ENCODE data around the gene NLRC5. TPM values are rescaled to one million over a fixed set of nuclear protein-coding genes. Genes with fewer than 3 reads are reported as not detected.

Gene NLRC5
- total RNA-seq, 1 donor from 2014 or later, result 169 TPM

- Mint-ChIP-seq H3K27ac (peak overlapping the region; percentile 94), H3K4me1 (ENCODE audit: low read depth) (peaks cover 52% of the 10 kb centered on the region), H3K27me3 (ENCODE audit: low read depth) (no peaks in the 10 kb centered on the region), H3K4me3 (ENCODE audit: low read depth) (no peak overlapping the region), H3K9me3 (no peaks in the 10 kb centered on the region), H3K36me3 (ENCODE audit: low read depth) (peaks cover 86% of the 10 kb centered on the region)
- no peak for DNase-seq (ENCODE audit: low spot score)
- intact Hi-C loops (cut with micrococcal nuclease), result loop anchor here (2.0 kb wide), 1 partner anchor 434 kb away; the partner anchor contains the start of gene MT2A
These were observed 53.9 kb downstream of the NLRC5 start for GRCh38 chr16:57043248-57043647.

- no peak for DNase-seq (ENCODE audit: low spot score)
- Mint-ChIP-seq H3K27me3 (ENCODE audit: low read depth) (no peaks in the 10 kb centered on the region), H3K4me3 (ENCODE audit: low read depth) (no peak overlapping the region), H3K9me3 (no peaks in the 10 kb centered on the region), H3K4me1 (ENCODE audit: low read depth) (peaks cover 40% of the 10 kb centered on the region), H3K27ac (peak overlapping the region; percentile 58), H3K36me3 (ENCODE audit: low read depth) (peaks cover 85% of the 10 kb centered on the region)
- intact Hi-C loops (cut with micrococcal nuclease), result no loop called here
These were observed 55.8 kb downstream of the NLRC5 start for GRCh38 chr16:57044931-57045693.

GRCh38 chr16:57045694-57046381, 56.5 kb downstream of the NLRC5 start:
- Mint-ChIP-seq H3K36me3 (ENCODE audit: low read depth) (peaks cover 82% of the 10 kb centered on the region), H3K9me3 (no peaks in the 10 kb centered on the region), H3K4me1 (ENCODE audit: low read depth) (peaks cover 37% of the 10 kb centered on the region), H3K27me3 (ENCODE audit: low read depth) (no peaks in the 10 kb centered on the region), H3K27ac (peak overlapping the region; percentile 58), H3K4me3 (ENCODE audit: low read depth) (no peak overlapping the region)
- no peak for DNase-seq (ENCODE audit: low spot score)
- intact Hi-C loops (cut with micrococcal nuclease), result no loop called here

GRCh38 chr16:57048095-57048494, 58.7 kb downstream of the NLRC5 start:
- Mint-ChIP-seq H3K4me3 (ENCODE audit: low read depth) (no peak overlapping the region), H3K36me3 (ENCODE audit: low read depth) (peaks cover 86% of the 10 kb centered on the region), H3K9me3 (no peaks in the 10 kb centered on the region), H3K4me1 (ENCODE audit: low read depth) (peaks cover 26% of the 10 kb centered on the region), H3K27me3 (ENCODE audit: low read depth) (no peaks in the 10 kb centered on the region), H3K27ac (peak overlapping the region; percentile 14)
- DNase-seq (ENCODE audit: low spot score), result no peak
- intact Hi-C loops (cut with micrococcal nuclease), result no loop called here

- no peak for DNase-seq (ENCODE audit: low spot score)
- intact Hi-C loops (cut with micrococcal nuclease), result no loop called here
- peaks cover 87% of the 10 kb centered on the region for H3K36me3 Mint-ChIP-seq (ENCODE audit: low read depth)
- no peak overlapping the region for H3K4me3 Mint-ChIP-seq (ENCODE audit: low read depth)
- H3K27ac Mint-ChIP-seq, result peak overlapping the region; percentile 62
- peaks cover 26% of the 10 kb centered on the region for H3K4me1 Mint-ChIP-seq (ENCODE audit: low read depth)
- no peaks in the 10 kb centered on the region for H3K27me3 Mint-ChIP-seq (ENCODE audit: low read depth)
- no peaks in the 10 kb centered on the region for H3K9me3 Mint-ChIP-seq
These were observed 60.3 kb downstream of the NLRC5 start for GRCh38 chr16:57049678-57050077.

- intact Hi-C loops (cut with micrococcal nuclease), result no loop called here
- Mint-ChIP-seq H3K4me3 (ENCODE audit: low read depth) (peak overlapping the region; percentile 30), H3K27ac (peak overlapping the region; percentile 91), H3K36me3 (ENCODE audit: low read depth) (peaks cover 83% of the 10 kb centered on the region), H3K9me3 (no peaks in the 10 kb centered on the region), H3K4me1 (ENCODE audit: low read depth) (peaks cover 21% of the 10 kb centered on the region), H3K27me3 (ENCODE audit: low read depth) (no peaks in the 10 kb centered on the region)
- DNase-seq (ENCODE audit: low spot score), result no peak
These were observed 62.4 kb downstream of the NLRC5 start for GRCh38 chr16:57051696-57052228.

GRCh38 chr16:57053206-57053605, 63.8 kb downstream of the NLRC5 start:
- Mint-ChIP-seq H3K4me3 (ENCODE audit: low read depth) (no peak overlapping the region), H3K27ac (peak overlapping the region; percentile 77), H3K27me3 (ENCODE audit: low read depth) (no peaks in the 10 kb centered on the region), H3K36me3 (ENCODE audit: low read depth) (peaks cover 77% of the 10 kb centered on the region), H3K9me3 (no peaks in the 10 kb centered on the region), H3K4me1 (ENCODE audit: low read depth) (peaks cover 21% of the 10 kb centered on the region)
- DNase-seq (ENCODE audit: low spot score), result no peak
- intact Hi-C loops (cut with micrococcal nuclease), result no loop called here

- Mint-ChIP-seq H3K9me3 (no peaks in the 10 kb centered on the region), H3K36me3 (ENCODE audit: low read depth) (peaks cover 75% of the 10 kb centered on the region), H3K27ac (no peak overlapping the region), H3K27me3 (ENCODE audit: low read depth) (no peaks in the 10 kb centered on the region), H3K4me3 (ENCODE audit: low read depth) (no peak overlapping the region), H3K4me1 (ENCODE audit: low read depth) (peaks cover 21% of the 10 kb centered on the region)
- intact Hi-C loops (cut with micrococcal nuclease), result no loop called here
- no peak for DNase-seq (ENCODE audit: low spot score)
These were observed 65.0 kb downstream of the NLRC5 start for GRCh38 chr16:57054338-57054737.

- Mint-ChIP-seq H3K4me3 (ENCODE audit: low read depth) (no peak overlapping the region), H3K36me3 (ENCODE audit: low read depth) (peaks cover 78% of the 10 kb centered on the region)
These were observed 65.4 kb downstream of the NLRC5 start for GRCh38 chr16:57054771-57055170.

GRCh38 chr16:57055671-57056070, 66.3 kb downstream of the NLRC5 start:
- Mint-ChIP-seq H3K36me3 (ENCODE audit: low read depth) (peaks cover 78% of the 10 kb centered on the region), H3K4me3 (ENCODE audit: low read depth) (no peak overlapping the region), H3K27me3 (ENCODE audit: low read depth) (no peaks in the 10 kb centered on the region), H3K9me3 (no peaks in the 10 kb centered on the region), H3K27ac (no peak overlapping the region), H3K4me1 (ENCODE audit: low read depth) (peaks cover 19% of the 10 kb centered on the region)
- DNase-seq (ENCODE audit: low spot score), result no peak
- intact Hi-C loops (cut with micrococcal nuclease), result no loop called here

More at GRCh38 chr16:57054771-57055170, 65.4 kb downstream of the NLRC5 start:
- Mint-ChIP-seq H3K9me3 (no peaks in the 10 kb centered on the region), H3K27me3 (ENCODE audit: low read depth) (no peaks in the 10 kb centered on the region), H3K27ac (no peak overlapping the region), H3K4me1 (ENCODE audit: low read depth) (peaks cover 21% of the 10 kb centered on the region)
- intact Hi-C loops (cut with micrococcal nuclease), result no loop called here
- DNase-seq (ENCODE audit: low spot score), result no peak

- H3K27ac Mint-ChIP-seq, result no peak overlapping the region
These were observed 69.0 kb downstream of the NLRC5 start for GRCh38 chr16:57058291-57058861.

GRCh38 chr16:57060323-57061083, 71.1 kb downstream of the NLRC5 start:
- H3K36me3 Mint-ChIP-seq (ENCODE audit: low read depth), result peaks cover 59% of the 10 kb centered on the region
- no peak overlapping the region for H3K4me3 Mint-ChIP-seq (ENCODE audit: low read depth)
- H3K27ac Mint-ChIP-seq, result peak overlapping the region; percentile 10
- intact Hi-C loops (cut with micrococcal nuclease), result no loop called here
- H3K9me3 Mint-ChIP-seq, result no peaks in the 10 kb centered on the region
- no peaks in the 10 kb centered on the region for H3K27me3 Mint-ChIP-seq (ENCODE audit: low read depth)
- peaks cover 2% of the 10 kb centered on the region for H3K4me1 Mint-ChIP-seq (ENCODE audit: low read depth)
- DNase-seq (ENCODE audit: low spot score), result no peak

More at GRCh38 chr16:57058291-57058861, 69.0 kb downstream of the NLRC5 start:
- intact Hi-C loops (cut with micrococcal nuclease), result no loop called here
- peaks cover 71% of the 10 kb centered on the region for H3K36me3 Mint-ChIP-seq (ENCODE audit: low read depth)
- no peak overlapping the region for H3K4me3 Mint-ChIP-seq (ENCODE audit: low read depth)
- no peak for DNase-seq (ENCODE audit: low spot score)
- H3K27me3 Mint-ChIP-seq (ENCODE audit: low read depth), result no peaks in the 10 kb centered on the region
- H3K9me3 Mint-ChIP-seq, result no peaks in the 10 kb centered on the region
- peaks cover 6% of the 10 kb centered on the region for H3K4me1 Mint-ChIP-seq (ENCODE audit: low read depth)
